DMS114 treated with DMSO at 0.1 percent for 48 hours (cell line): ENCODE results near the gene IP6K3.

Source experiments
- DNase-seq: peaks from one replicate; lab custom pipeline; 2025; ENCODE audit not compliant: unreplicated experiment; lab: John Stamatoyannopoulos, UW

IP6K3 gene

DNA sequence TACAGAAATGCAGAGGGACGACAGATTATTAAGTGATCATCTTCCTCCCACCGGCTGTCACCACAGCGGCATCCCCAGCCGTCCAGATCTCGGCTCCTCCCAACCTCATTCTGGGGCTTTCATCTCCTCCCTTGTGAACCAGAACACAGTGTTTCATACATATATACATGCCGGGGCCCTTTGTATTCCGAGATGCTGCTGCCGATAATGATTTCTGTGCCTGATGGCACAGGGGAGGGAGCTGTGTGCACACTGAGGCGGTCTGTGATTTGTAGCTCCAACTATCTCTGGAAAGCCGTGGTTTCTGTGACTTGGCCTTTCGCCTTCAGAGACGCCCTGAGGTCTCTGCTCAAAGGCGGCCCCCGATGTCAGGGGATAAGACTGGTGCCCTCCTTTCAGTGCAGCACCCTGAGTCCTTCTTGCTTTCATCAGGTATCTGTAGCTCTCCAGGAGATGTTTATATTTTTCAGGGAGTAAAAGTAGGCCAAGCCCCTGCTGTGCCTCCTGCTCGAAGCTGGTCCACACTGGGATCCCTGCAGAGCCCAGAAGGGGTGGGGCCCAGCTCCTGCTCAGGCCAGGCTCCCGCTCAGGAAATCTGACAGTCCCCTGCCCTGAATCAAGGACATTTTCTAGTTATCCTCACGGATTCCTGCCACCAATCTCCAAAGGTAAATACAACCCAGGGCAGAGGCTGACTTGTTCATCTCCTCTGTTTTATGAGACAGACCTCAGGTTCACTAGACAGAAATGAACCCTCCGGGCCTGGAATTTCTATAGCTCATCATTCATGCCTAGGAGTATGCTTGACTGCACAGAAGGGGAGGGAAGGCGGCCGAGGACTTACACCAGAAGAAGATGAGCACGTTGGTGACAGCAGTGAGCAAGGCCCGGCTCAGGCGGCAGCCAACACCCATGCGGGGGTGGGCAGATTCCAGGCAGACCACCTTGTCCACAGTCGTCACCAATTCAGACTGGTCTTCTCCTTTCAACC lies 31.0 kb upstream of the IP6K3 start:
- DNase-seq, result no peak

DNA sequence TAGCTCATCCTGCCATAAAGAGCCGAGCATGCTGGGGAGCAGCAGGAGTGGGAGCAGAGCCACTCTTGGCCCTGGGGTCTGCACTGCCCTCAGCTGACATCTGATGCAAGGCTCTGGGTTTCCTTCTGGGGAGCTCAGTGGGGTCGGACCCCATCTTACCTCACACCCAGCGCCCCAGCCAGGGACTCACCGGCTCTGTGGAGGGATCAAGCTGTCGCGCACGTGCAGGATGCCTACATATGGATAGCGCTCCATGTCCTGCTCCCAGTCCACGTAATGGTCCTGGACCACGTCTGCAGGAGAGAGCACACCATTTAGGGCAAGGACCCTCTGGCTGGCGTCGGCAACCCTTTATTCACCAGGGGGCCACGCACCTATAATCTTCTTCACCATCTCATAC lies 30.1 kb upstream of the IP6K3 start:
- no peak for DNase-seq

DNA sequence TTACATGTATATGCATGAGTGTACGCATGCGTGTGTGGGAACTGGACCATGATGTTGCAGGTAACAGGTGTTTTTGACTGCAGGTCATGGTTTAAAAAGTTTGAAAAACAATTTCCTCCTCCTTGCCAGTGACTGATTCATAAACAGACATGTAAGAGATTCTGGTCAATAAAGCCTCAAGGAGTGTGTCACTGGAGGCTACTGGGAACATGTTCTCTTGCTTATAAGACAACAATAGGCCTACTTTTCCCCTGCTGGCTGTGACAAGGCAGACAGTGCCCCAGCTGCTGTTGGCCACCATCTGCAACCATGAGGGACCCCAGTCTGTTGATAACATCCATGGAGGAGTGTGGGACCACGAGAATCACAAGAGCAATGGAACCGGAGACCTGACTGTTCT lies 29.5 kb upstream of the IP6K3 start:
- no peak for DNase-seq

DNA sequence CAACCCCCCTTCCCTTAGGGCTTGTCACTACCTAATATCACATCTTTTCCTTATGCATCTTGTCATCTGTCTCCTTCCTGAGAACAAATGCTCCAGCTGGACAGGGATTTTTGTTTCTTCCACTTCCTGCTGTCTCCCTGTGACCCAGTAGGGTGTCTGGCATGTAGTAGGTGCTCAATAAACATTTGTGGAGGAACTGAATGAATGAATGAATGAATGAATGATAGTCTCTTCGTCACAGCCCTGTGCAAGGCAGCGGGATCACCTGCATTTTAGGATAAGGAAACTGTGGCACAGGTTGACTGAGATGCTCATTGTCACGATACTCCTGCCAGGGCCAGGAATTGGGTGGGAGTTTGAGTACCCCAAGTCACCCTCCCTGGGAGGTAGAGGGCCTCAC lies 28.1 kb upstream of the IP6K3 start:
- DNase-seq, result no peak

- no peak for DNase-seq
These were observed 26.3 kb upstream of the IP6K3 start for GRCh38 chr6:33772902-33773472.

DNA sequence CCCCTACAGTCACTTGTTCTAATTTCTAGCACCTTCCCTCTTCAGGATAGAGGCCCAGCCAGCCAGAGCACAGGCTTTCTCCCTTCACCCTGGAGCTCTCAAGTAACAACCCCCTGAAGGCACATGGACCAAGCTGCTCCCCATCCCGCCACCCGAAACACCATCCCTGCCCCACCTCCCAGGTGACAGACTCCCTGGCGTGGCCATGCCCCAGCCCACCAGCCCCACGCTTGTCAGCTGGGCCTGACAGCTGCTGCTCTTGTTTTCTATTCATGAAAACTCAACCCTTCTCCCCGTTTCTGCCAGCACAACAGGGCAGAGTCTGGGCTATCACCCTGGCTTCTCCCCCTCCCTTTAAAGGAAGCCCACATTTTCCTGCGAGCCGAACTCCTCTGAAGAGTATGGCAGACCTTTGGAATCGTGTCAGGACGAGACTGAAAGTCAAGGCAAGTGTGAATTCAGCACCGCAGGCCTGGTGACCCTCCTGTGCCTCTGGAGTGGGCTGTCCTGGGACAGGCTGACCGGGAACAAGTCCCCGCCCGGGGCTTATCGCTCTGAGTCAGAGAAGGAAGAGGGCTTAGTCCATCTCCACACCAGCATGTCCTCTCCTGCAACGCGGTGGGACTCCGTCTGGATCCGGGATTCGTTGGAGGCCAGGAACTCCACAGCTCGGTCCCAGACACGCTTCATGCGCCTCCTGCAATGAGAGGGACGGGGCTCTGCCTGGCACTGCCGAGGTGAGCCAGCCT lies 25.6 kb upstream of the IP6K3 start:
- no peak for DNase-seq

- DNase-seq, result no peak
These were observed 24.7 kb upstream of the IP6K3 start for GRCh38 chr6:33771146-33772081.

GRCh38 chr6:33770833-33771145 lies 24.1 kb upstream of the IP6K3 start:
- DNase-seq, result no peak

- DNase-seq, result no peak
These were observed 23.6 kb upstream of the IP6K3 start for GRCh38 chr6:33770124-33770832.

- no peak for DNase-seq
These were observed 22.6 kb upstream of the IP6K3 start for GRCh38 chr6:33769248-33769821.

DNA sequence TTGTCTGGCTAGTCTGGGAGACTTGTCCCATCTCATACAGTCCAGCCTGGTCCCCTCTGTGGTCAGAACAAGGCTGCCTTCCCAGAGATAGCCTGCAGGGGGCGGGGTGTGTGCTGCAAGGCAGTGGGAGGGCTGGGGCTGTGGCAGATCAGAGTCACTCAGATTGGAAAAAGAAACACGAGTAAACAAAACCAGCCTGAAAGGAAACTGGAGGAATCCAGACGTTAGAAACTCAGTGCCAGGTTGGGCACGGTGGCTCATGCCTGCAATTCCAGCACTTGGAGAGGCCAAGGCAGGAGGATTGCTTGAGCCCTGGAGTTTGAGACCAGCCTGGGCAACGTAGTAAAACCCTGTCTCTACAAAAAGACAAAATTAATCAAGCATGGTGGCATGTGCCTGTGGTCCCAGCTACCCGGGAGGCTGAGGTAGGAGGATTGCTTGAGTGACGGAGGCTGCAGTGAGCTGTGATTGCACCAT lies 22.0 kb upstream of the IP6K3 start:
- peak; percentile 59 for DNase-seq

DNA sequence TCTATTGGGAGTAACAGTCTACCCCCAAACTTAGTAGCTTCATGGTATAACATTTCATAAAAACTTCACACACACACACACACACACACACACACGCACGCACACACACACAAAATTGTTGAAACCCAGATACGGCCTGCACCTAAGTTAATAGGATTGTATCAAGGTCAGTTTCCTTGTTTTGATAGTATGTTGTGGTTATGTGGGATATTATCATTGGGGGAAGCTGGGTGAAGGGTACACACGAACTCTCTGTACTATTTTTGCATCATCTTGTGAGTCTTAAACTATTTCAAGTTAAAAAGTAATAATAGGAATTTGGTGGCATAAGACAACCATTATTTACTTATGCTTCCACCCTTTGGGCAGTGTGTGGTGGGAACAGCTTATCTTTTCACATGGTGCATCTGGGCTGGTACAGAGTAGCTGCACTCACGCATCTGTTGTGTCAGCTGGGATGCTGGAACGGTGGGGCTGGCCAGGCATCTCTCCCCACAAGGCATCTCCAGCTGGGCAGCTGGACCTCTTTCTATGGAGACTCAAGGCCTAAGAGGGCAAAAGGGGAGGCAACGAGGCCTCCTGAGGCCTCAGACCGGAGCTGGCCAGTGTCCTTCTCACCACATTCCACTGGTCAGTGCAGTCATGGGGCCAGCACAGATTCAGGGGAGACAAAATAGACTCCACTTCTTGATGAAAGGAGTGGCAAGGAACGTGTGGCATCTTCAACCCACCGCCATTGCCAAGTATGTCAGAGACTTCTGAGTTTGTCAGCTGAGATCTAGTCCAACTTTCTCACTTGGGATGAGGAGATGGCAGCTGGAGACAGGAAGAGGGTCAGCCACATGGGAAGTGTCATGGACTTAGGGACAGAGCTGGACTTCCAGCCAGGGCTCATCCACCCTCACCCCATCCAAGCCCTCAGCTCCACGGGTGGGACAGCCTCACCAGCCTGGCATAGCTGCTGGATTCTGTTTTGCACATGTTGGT lies 20.5 kb upstream of the IP6K3 start:
- no peak for DNase-seq

- DNase-seq, result no peak
These were observed 18.7 kb upstream of the IP6K3 start for GRCh38 chr6:33765368-33765767.

GRCh38 chr6:33764036-33764435 lies 17.3 kb upstream of the IP6K3 start:
- no peak for DNase-seq

GRCh38 chr6:33763483-33763882 lies 16.8 kb upstream of the IP6K3 start:
- DNase-seq, result no peak

GRCh38 chr6:33762713-33763112 lies 16.0 kb upstream of the IP6K3 start:
- no peak for DNase-seq

DNA sequence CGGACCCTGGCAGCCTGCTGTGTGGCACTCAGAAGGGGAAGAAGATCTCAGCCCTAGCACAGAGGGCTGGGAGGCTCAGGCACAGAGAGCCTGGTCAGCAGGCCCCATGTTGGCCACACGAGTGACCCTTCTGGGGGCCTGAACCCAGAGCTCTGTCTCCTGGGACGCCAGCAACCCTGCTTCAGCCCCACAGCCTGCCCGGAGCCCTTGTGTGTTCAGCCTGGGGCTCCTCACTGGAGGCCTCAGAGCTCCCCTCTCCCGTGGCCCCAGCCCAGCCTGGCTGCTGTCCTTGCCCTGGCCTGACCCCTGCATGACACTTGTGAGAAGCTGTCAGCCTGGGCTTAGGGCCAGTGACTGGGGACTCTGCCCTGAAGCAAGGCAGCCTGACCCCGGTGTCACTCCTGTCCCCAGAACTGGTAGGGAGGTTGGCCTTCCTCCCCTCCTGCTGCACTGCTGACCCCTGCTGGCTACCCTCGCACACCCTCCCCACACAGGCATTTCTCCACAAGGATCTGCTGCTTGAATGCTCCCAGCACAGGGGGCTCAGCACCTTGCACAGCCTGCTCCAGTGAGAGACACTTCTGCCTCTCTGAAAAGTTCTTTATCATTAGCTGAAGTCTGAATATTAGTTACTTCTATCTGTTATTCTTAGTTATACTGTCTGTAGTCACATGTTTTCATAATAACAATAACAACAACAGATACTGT lies 15.4 kb upstream of the IP6K3 start:
- peak; percentile 49 for DNase-seq

DNA sequence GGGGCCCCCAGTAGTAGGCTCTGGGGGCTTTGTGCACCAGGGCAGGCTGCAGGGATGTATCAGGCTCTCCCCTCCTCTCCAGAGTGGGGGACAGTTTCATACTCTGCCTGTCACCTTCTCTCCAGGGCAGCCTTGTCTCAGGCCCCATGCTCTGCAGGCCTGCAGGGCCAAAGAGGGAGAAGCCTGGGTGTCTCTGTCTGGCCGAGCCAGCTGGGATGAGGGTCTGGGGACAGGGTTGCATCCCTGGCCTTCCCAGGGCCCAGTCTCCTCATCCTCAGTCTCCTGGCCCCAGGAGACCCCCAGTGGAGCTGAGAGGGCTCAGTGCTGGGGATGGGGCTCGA lies 14.8 kb upstream of the IP6K3 start:
- DNase-seq, result no peak
